B cell (primary cell): ENCODE results near the gene RPL10.

ENCODE experiments used
- EZH2 ChIP-seq: IDR thresholded peaks from 2 replicates; pipeline ENCODE4 v1.6.1; 2012; ENCODE audit warnings: borderline replicate concordance, low read depth, mild to moderate bottlenecking, moderate library complexity, low read length; ENCODE audit not compliant: insufficient read depth, poor library complexity, severe bottlenecking
- TF ChIP-seq, protein P1 (sequence below): fragments of 200-600 bp; IDR thresholded peaks from one replicate; pipeline ENCODE4 v1.8.0; 2022; ENCODE audit warnings: antibody characterized with exemption, mild to moderate bottlenecking

GRCh38 chrX:154444755-154445246 is 46.6 kb downstream of the RPL10 start:
- TF ChIP-seq, protein P1, sequence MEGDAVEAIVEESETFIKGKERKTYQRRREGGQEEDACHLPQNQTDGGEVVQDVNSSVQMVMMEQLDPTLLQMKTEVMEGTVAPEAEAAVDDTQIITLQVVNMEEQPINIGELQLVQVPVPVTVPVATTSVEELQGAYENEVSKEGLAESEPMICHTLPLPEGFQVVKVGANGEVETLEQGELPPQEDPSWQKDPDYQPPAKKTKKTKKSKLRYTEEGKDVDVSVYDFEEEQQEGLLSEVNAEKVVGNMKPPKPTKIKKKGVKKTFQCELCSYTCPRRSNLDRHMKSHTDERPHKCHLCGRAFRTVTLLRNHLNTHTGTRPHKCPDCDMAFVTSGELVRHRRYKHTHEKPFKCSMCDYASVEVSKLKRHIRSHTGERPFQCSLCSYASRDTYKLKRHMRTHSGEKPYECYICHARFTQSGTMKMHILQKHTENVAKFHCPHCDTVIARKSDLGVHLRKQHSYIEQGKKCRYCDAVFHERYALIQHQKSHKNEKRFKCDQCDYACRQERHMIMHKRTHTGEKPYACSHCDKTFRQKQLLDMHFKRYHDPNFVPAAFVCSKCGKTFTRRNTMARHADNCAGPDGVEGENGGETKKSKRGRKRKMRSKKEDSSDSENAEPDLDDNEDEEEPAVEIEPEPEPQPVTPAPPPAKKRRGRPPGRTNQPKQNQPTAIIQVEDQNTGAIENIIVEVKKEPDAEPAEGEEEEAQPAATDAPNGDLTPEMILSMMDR = no peak
- no peak for TF ChIP-seq EZH2
